H1 (cell line): ENCODE data around the gene CFAP44. TPM values are rescaled to one million over a fixed set of nuclear protein-coding genes. Genes with fewer than 3 reads are reported as not detected.

ENCODE experiments used
- CTCF ChIA-PET: fragments of 300-600 bp; sonication (Branson Sonifier 250); formaldehyde crosslinking; loops from one replicate; lab custom pipeline; 2021; ENCODE audit not compliant: partially characterized antibody; lab: Charles Lee
- POLR2A ChIA-PET: fragments of 300-600 bp; sonication (Branson Sonifier 250); formaldehyde crosslinking; loops from one replicate; lab custom pipeline; 2021; ENCODE audit warnings: inconsistent platforms; ENCODE audit not compliant: partially characterized antibody; lab: Charles Lee
- DNase-seq, 2 experiments: peaks; one replicate each; pipeline versions ENCODE4 v3.0.0 to v3.0.0-alpha.2; 2010 to 2022; ENCODE audit warnings: low spot score in 2 of 2, low read depth in 1 of 2, mixed read lengths in 1 of 2
- FAIRE-seq: peaks from 2 replicates; lab custom pipeline; 2011; peaks lifted over from hg19 to GRCh38; lab: Jason Lieb, UNC
- H2AFZ ChIP-seq: 2 replicates; pipeline ENCODE4 v1.8.1; 2012; ENCODE audit warnings: low read length, inconsistent platforms
- H2AK5ac ChIP-seq: 2 replicates; pipeline ENCODE4 v1.6.1; 2013; ENCODE audit warnings: low read depth, low read length
- H2BK120ac ChIP-seq: replicated peaks from 2 replicates; pipeline ENCODE3; 2013; ENCODE audit warnings: low read depth, low read length, inconsistent platforms
- H2BK12ac ChIP-seq: 2 replicates; pipeline ENCODE4 v1.6.1; 2013; ENCODE audit warnings: low read depth, low read length
- H2BK15ac ChIP-seq: 2 replicates; pipeline ENCODE4 v1.6.1; 2013; ENCODE audit warnings: low read length
- H2BK20ac ChIP-seq: 2 replicates; pipeline ENCODE4 v1.6.1; 2013; ENCODE audit warnings: low read length
- H2BK5ac ChIP-seq: 2 replicates; pipeline ENCODE4 v1.6.1; 2013; ENCODE audit warnings: low read depth, low read length
- H3K14ac ChIP-seq: 2 replicates; pipeline ENCODE4 v1.6.1; 2013; ENCODE audit warnings: inconsistent platforms; ENCODE audit not compliant: insufficient read length
- H3K18ac ChIP-seq: 2 replicates; pipeline ENCODE4 v1.6.1; 2013; ENCODE audit warnings: low read length; ENCODE audit errors: extremely low read depth
- H3K23ac ChIP-seq: 2 replicates; pipeline ENCODE4 v1.6.1; 2013; ENCODE audit warnings: inconsistent platforms; ENCODE audit not compliant: insufficient read length
- H3K23me2 ChIP-seq: 2 replicates; pipeline ENCODE4 v1.6.1; 2013; ENCODE audit warnings: low read depth, low read length
- H3K27ac ChIP-seq: 2 replicates; pipeline ENCODE4 v1.6.1; 2011; ENCODE audit warnings: low read depth, low read length, inconsistent platforms
- H3K27me3 ChIP-seq, 4 experiments: replicated peaks in 1 of 4; 1 replicate in 1 of 4; 2 replicates in 3 of 4; pipeline versions ENCODE4 v1.6.1 to v1.8.1; 2011 to 2013; ENCODE audit warnings: low read length in 3 of 4, mild to moderate bottlenecking in 3 of 4, inconsistent platforms in 2 of 4, mixed read lengths in 2 of 4, moderate library complexity in 1 of 4; ENCODE audit not compliant: control insufficient read depth in 3 of 4, insufficient read depth in 3 of 4; ENCODE audit errors: extremely low read depth in 1 of 4
- H3K36me3 ChIP-seq, 4 experiments: 2 replicates each; pipeline versions ENCODE4 v1.6.1 to v1.8.1; 2011 to 2013; ENCODE audit warnings: mild to moderate bottlenecking in 4 of 4, low read length in 3 of 4, moderate library complexity in 2 of 4, control low read depth in 1 of 4, inconsistent platforms in 1 of 4; ENCODE audit not compliant: insufficient read depth in 4 of 4, control insufficient read depth in 2 of 4
- H3K4ac ChIP-seq: replicated peaks from 2 replicates; pipeline ENCODE3; 2013; ENCODE audit warnings: low read length, low read depth, mixed read lengths, inconsistent platforms; ENCODE audit not compliant: insufficient read length
- H3K4me1 ChIP-seq, 4 experiments: replicated peaks in 1 of 4; 1 replicate in 1 of 4; 2 replicates in 3 of 4; pipeline versions ENCODE4 v1.6.1 to v1.8.1; 2011 to 2013; ENCODE audit warnings: low read length in 3 of 4, inconsistent platforms in 2 of 4, mixed read lengths in 1 of 4; ENCODE audit not compliant: insufficient read depth in 4 of 4, control insufficient read depth in 3 of 4
- H3K4me2 ChIP-seq, 2 experiments: 2 replicates each; pipeline versions ENCODE4 v1.6.1 to v1.8.1; 2011 to 2013; ENCODE audit warnings: low read depth in 2 of 2, low read length in 2 of 2, control low read depth in 1 of 2, inconsistent platforms in 1 of 2, mild to moderate bottlenecking in 1 of 2; ENCODE audit not compliant: insufficient read depth in 1 of 2
- H3K4me3 ChIP-seq, 4 experiments: fragments of 200-600, 300-600 bp in 1 of 4; sonication (generic), shearing (Covaris generic), sonication (Bioruptor Twin) in 1 of 4; 2 replicates each; pipeline versions ENCODE4 v1.5.1 to v1.8.1; 2011 to 2016; ENCODE audit warnings: low read length in 4 of 4, low read depth in 3 of 4, control low read depth in 2 of 4, inconsistent platforms in 2 of 4, mild to moderate bottlenecking in 2 of 4, mixed read lengths in 1 of 4, moderate library complexity in 1 of 4; ENCODE audit not compliant: insufficient read depth in 2 of 4; ENCODE audit errors: extremely low read depth in 1 of 4
- H3K56ac ChIP-seq: replicated peaks from 2 replicates; pipeline ENCODE3; 2013; ENCODE audit warnings: low read depth, mild to moderate bottlenecking, mixed read lengths, low read length, inconsistent platforms; ENCODE audit not compliant: insufficient read length
- H3K79me1 ChIP-seq: 2 replicates; pipeline ENCODE4 v1.6.1; 2013; ENCODE audit warnings: low read depth, low read length, control low read depth
- H3K79me2 ChIP-seq, 2 experiments: 2 replicates each; pipeline versions ENCODE4 v1.6.1 to v1.8.1; 2012 to 2013; ENCODE audit warnings: low read length in 2 of 2, mild to moderate bottlenecking in 2 of 2, inconsistent platforms in 1 of 2; ENCODE audit not compliant: insufficient read depth in 2 of 2, control insufficient read depth in 1 of 2
- H3K9ac ChIP-seq, 4 experiments: replicated peaks in 1 of 4; 1 replicate in 1 of 4; 2 replicates in 3 of 4; pipeline versions ENCODE4 v1.6.1 to v1.8.1; 2011 to 2013; ENCODE audit warnings: low read depth in 3 of 4, low read length in 3 of 4, control low read depth in 2 of 4, mild to moderate bottlenecking in 2 of 4, moderate library complexity in 2 of 4, inconsistent platforms in 1 of 4; ENCODE audit errors: extremely low read depth in 1 of 4
- H3K9me3 ChIP-seq, 2 experiments: 2 replicates each; pipeline versions ENCODE4 v1.6.1 to v1.8.1; 2012 to 2013; ENCODE audit warnings: mild to moderate bottlenecking in 2 of 2, moderate library complexity in 2 of 2, control low read depth in 1 of 2, inconsistent platforms in 1 of 2, low read depth in 1 of 2, low read length in 1 of 2, mixed read lengths in 1 of 2; ENCODE audit not compliant: insufficient read depth in 2 of 2
- H4K20me1 ChIP-seq, 2 experiments: replicated peaks in 1 of 2; 2 replicates each; pipeline versions ENCODE3 to v1.8.1; 2011 to 2013; ENCODE audit warnings: inconsistent platforms in 2 of 2, low read length in 2 of 2, mild to moderate bottlenecking in 1 of 2; ENCODE audit not compliant: insufficient read depth in 2 of 2, control insufficient read depth in 1 of 2
- H4K5ac ChIP-seq: 2 replicates; pipeline ENCODE4 v1.6.1; 2013; ENCODE audit warnings: low read length, low read depth, mixed read lengths, inconsistent platforms; ENCODE audit not compliant: insufficient read length
- H4K8ac ChIP-seq: 2 replicates; pipeline ENCODE4 v1.8.0; 2013; ENCODE audit warnings: mild to moderate bottlenecking, moderate library complexity, low read length, inconsistent platforms; ENCODE audit not compliant: insufficient read depth; ENCODE audit errors: extremely low read depth
- H4K91ac ChIP-seq: replicated peaks from 2 replicates; pipeline ENCODE3; 2013; ENCODE audit warnings: low read length, mixed read lengths, inconsistent platforms; ENCODE audit not compliant: insufficient read length
- CEBPB ChIP-seq: IDR thresholded peaks from 2 replicates; pipeline ENCODE4 v1.6.1; 2012; ENCODE audit warnings: low read depth, low read length
- CHD1 ChIP-seq: IDR thresholded peaks from 2 replicates; pipeline ENCODE4 v1.6.1; 2012; ENCODE audit warnings: low read depth, low read length, improper control_type of control experiment
- NANOG ChIP-seq: IDR thresholded peaks from 2 replicates; pipeline ENCODE4 v1.6.1; 2011; ENCODE audit warnings: low read length, low read depth, mild to moderate bottlenecking, inconsistent platforms; ENCODE audit not compliant: insufficient read depth, poor library complexity, severe bottlenecking
- RNF2 ChIP-seq: fragments of 200-900, 300-1000 bp; sonication (generic); IDR thresholded peaks from 2 replicates; pipeline ENCODE4 v1.7.1; 2016; ENCODE audit warnings: borderline replicate concordance, low read depth, mild to moderate bottlenecking, antibody characterized with exemption, low read length; ENCODE audit not compliant: poor library complexity, severe bottlenecking; ENCODE audit errors: missing control alignments
- SAP30 ChIP-seq: fragments of 300-600 bp; sonication (generic); IDR thresholded peaks from 2 replicates; pipeline ENCODE4 v1.7.1; 2012; ENCODE audit warnings: low read length, moderate library complexity, mild to moderate bottlenecking, inconsistent platforms; ENCODE audit not compliant: insufficient read depth, insufficient replicate concordance
- SP2 ChIP-seq: IDR thresholded peaks from 2 replicates; pipeline ENCODE4 v1.6.1; 2012; ENCODE audit warnings: mild to moderate bottlenecking, low read length, inconsistent platforms
- YY1 ChIP-seq: IDR thresholded peaks from 2 replicates; pipeline ENCODE4 v1.6.1; 2011; ENCODE audit warnings: low read depth, mild to moderate bottlenecking, low read length
- WGBS, 2 experiments: shearing (Covaris generic) in 1 of 2; methylation state at CpG; one replicate each; pipeline versions ENCODE4 v1.1.6 to v1.1.7; 2013 to 2015; ENCODE audit warnings: low lambda C conversion rate in 2 of 2, mixed read lengths in 2 of 2, inconsistent platforms in 1 of 2, low coverage in 1 of 2, missing lambda C conversion rate in 1 of 2; ENCODE audit not compliant: insufficient replicate concordance in 2 of 2, insufficient coverage in 1 of 2, insufficient read length in 1 of 2; ENCODE audit errors: extremely low coverage in 1 of 2, missing lambda C conversion rate in 1 of 2; 5-methylcytosine and 5-hydroxymethylcytosine counted together
- polyA plus RNA-seq, 7 experiments: library from polyadenylated mRNA; depleted of rRNA in 3 of 7; stranded (reverse) in 5 of 7; unstranded in 2 of 7; fragments of >200 nt in 5 of 7; fragments of 200-250 nt in 2 of 7; gene quantifications; 1 replicate in 5 of 7; 2 replicates in 1 of 7; 4 replicates in 1 of 7; pipeline versions ENCODE4 v1.2.1 to v1.2.3, GENCODE V29; 2011 to 2013; ENCODE audit warnings: missing spikeins in 2 of 7, mixed read lengths in 2 of 7
- total RNA-seq: library from RNA; stranded (reverse); fragmentation: NEBNext Ultra II Directional; extraction: Animal tissue kit (Norgen Biotek cat#: 25700); gene quantifications from 2 replicates; pipeline ENCODE4 v1.2.1, GENCODE V29; 2021

Gene CFAP44
- total and polyA plus RNA-seq, 2 of the 8 experiments (the other 6 are each of a cell fraction or from before 2014, with no cell fraction given) = 0.45 to 0.60 TPM

GRCh38 chr3:113450911-113451310 is 9.6 kb upstream of the CFAP44 start:
- Histone ChIP-seq H3K4me3 (no peak overlapping the region), H3K23me2 (no peaks in the 10 kb centered on the region), H3K9me3 (no peaks in the 10 kb centered on the region), H4K5ac (no peak overlapping the region), H2BK5ac (no peak overlapping the region), H3K27ac (no peak overlapping the region), H3K4ac (no peak overlapping the region), H2AK5ac (no peak overlapping the region), H2BK12ac (no peak overlapping the region), H4K91ac (no peak overlapping the region), H2AFZ (no peak overlapping the region), H3K79me2 (no peaks in the 10 kb centered on the region), H2BK20ac (no peak overlapping the region), H3K36me3 (peaks cover 0 to 10% (median 5%) of the 10 kb centered on the region in 4 experiments; a peak in 3 of 8 replicates), H3K23ac (no peak overlapping the region), H3K4me1 (no peaks in the 10 kb centered on the region), H3K56ac (no peak overlapping the region), H4K20me1 (no peaks in the 10 kb centered on the region), H3K79me1 (no peaks in the 10 kb centered on the region), H3K18ac (no peak overlapping the region), H3K27me3 (no peaks in the 10 kb centered on the region), H2BK15ac (no peak overlapping the region), H2BK120ac (no peak overlapping the region), H3K14ac (no peak overlapping the region), H3K4me2 (no peak overlapping the region), H3K9ac (no peak overlapping the region), H4K8ac (no peak overlapping the region)
- POLR2A ChIA-PET = no interaction called here
- no peak for TF ChIP-seq SAP30
- no peak for TF ChIP-seq CHD1
- TF ChIP-seq SP2 = no peak
- TF ChIP-seq CEBPB = no peak
- TF ChIP-seq NANOG = no peak
- no peak for TF ChIP-seq YY1
- TF ChIP-seq RNF2 = no peak
- no peak for DNase-seq
- FAIRE-seq = no peak
- CTCF ChIA-PET = interaction anchor here (0.8 kb wide), 1 partner anchor 173 kb away, joined by 3 read pairs; no protein-coding TSS in a partner anchor
- WGBS, 2 experiments = 94% methylated on average over 1 of the region's 1 CpG; no CpG with 5 or more reads in 1 of the 2 experiments
